ENCODE data around the gene RPA3.

Gene RPA3

DNA sequence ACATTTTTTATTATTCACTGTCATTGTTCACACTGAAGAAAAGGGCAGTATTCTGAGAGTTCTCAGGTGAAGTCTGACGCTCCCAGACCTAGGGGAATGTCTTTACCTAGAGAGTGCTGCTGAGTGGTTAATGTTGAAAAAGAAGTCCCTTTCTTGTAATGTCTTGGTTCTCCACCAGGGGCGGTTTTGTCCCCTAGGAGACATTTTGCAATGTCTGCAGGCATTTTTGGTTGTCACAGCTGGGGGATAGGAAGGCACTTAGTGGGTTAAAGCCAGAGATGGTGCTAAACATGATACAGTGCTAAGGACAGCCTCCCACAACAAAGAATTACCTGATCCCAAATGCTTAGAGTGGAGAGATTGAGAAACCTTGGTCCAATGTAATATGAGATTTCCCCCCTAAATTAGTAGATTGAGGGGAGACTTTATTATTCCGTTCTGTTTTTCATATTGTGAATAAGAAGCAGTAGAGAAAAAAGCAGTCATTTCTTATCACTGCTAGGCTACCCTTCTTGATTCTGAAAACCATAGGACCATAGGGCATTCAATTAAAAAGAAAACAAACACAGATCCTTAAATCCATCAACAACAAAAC is 64.7 kb downstream of the RPA3 start:
- peaks cover 19% of the 10 kb centered on the region for H3K4me1 ChIP-seq (ENCODE audit: insufficient read depth, low read length, severe bottlenecking)
- H4K20me1 ChIP-seq (ENCODE audit: insufficient read depth, low read length), result no peaks in the 10 kb centered on the region
- H3K4me3 ChIP-seq (ENCODE audit: low read depth, low read length, poor library complexity, severe bottlenecking), result no peak overlapping the region
- no peak overlapping the region for H2AFZ ChIP-seq (ENCODE audit: low read length)
- H3K4me2 ChIP-seq (ENCODE audit: low read length), result no peak overlapping the region
- H3K9me3 ChIP-seq (ENCODE audit: low read length), result no peaks in the 10 kb centered on the region
- H3K9me2 ChIP-seq (ENCODE audit: low read depth, low read length), result no peaks in the 10 kb centered on the region
- no peaks in the 10 kb centered on the region for H3K36me3 ChIP-seq (ENCODE audit: insufficient read depth, low read length)
- H3K79me2 ChIP-seq (ENCODE audit: insufficient read depth, low read length), result peaks cover 16% of the 10 kb centered on the region; the same call in 1 of the 2 replicates
- no peak overlapping the region for H3K9ac ChIP-seq (ENCODE audit: low read length)
- no peaks in the 10 kb centered on the region for H3F3A ChIP-seq (ENCODE audit: insufficient read depth, low read length)
- H3K27ac ChIP-seq (ENCODE audit: low read depth, low read length, poor library complexity, severe bottlenecking), result no peak overlapping the region
- H3K27me3 ChIP-seq (ENCODE audit: insufficient read depth, low read length), result no peaks in the 10 kb centered on the region
- no peak for TF ChIP-seq EZH2 (IDR thresholded peaks at IDR 0.05; ENCODE audit: borderline replicate concordance, low read length)
- TF ChIP-seq, protein P1, sequence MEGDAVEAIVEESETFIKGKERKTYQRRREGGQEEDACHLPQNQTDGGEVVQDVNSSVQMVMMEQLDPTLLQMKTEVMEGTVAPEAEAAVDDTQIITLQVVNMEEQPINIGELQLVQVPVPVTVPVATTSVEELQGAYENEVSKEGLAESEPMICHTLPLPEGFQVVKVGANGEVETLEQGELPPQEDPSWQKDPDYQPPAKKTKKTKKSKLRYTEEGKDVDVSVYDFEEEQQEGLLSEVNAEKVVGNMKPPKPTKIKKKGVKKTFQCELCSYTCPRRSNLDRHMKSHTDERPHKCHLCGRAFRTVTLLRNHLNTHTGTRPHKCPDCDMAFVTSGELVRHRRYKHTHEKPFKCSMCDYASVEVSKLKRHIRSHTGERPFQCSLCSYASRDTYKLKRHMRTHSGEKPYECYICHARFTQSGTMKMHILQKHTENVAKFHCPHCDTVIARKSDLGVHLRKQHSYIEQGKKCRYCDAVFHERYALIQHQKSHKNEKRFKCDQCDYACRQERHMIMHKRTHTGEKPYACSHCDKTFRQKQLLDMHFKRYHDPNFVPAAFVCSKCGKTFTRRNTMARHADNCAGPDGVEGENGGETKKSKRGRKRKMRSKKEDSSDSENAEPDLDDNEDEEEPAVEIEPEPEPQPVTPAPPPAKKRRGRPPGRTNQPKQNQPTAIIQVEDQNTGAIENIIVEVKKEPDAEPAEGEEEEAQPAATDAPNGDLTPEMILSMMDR (IDR thresholded peaks at IDR 0.05; ENCODE audit: low read length), result peak; percentile 77

DNA sequence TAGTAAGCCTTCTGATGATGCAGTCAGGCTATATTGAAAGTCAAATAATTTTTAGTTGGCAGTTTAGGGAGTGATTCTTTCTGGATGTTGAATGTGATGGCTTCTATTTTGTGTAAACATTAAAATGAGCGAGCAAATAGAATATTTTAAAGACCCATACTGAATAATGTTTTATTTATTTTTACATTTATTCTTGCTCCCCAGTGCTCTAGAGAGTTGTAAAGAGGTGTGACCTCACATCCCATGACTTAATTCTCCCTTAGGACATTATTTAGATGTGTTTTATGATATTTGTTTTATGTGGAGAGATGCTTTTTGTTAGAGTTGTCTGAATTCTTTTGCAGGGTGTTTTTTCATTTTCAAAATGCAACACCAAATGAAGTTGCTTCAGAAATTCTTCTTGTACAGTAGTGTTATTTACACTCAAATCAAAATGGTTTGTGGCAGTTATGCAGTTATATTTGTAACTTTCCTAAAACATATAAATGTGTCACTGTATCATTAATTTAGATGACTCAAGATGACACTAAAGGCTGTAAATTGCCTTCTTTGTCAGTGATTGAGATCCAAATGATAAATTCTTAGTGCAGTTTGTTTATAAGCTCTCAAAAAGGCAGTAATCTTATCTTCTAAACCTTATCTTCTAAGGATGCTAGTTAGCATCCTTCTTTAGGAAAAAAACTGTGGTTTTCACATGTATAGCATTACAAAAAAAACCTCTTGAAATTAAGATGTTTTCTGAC is 65.4 kb downstream of the RPA3 start:
- H3K9ac ChIP-seq (ENCODE audit: low read length), result no peak overlapping the region
- no peak overlapping the region for H2AFZ ChIP-seq (ENCODE audit: low read length)
- no peak overlapping the region for H3K27ac ChIP-seq (ENCODE audit: low read depth, low read length, poor library complexity, severe bottlenecking)
- H3F3A ChIP-seq (ENCODE audit: insufficient read depth, low read length), result no peaks in the 10 kb centered on the region
- no peak overlapping the region for H3K4me3 ChIP-seq (ENCODE audit: low read depth, low read length, poor library complexity, severe bottlenecking)
- peaks cover 21% of the 10 kb centered on the region for H3K4me1 ChIP-seq (ENCODE audit: insufficient read depth, low read length, severe bottlenecking)
- no peaks in the 10 kb centered on the region for H3K9me3 ChIP-seq (ENCODE audit: low read length)
- H3K79me2 ChIP-seq (ENCODE audit: insufficient read depth, low read length), result peaks cover 16% of the 10 kb centered on the region; the same call in 1 of the 2 replicates
- TF ChIP-seq EZH2 (IDR thresholded peaks at IDR 0.05; ENCODE audit: borderline replicate concordance, low read length), result no peak
- TF ChIP-seq, protein P1 (IDR thresholded peaks at IDR 0.05; ENCODE audit: low read length), result no peak
- H3K9me2 ChIP-seq (ENCODE audit: low read depth, low read length), result no peaks in the 10 kb centered on the region
- H3K36me3 ChIP-seq (ENCODE audit: insufficient read depth, low read length), result no peaks in the 10 kb centered on the region
- H3K4me2 ChIP-seq (ENCODE audit: low read length), result no peak overlapping the region
- H3K27me3 ChIP-seq (ENCODE audit: insufficient read depth, low read length), result no peaks in the 10 kb centered on the region
- H4K20me1 ChIP-seq (ENCODE audit: insufficient read depth, low read length), result no peaks in the 10 kb centered on the region

DNA sequence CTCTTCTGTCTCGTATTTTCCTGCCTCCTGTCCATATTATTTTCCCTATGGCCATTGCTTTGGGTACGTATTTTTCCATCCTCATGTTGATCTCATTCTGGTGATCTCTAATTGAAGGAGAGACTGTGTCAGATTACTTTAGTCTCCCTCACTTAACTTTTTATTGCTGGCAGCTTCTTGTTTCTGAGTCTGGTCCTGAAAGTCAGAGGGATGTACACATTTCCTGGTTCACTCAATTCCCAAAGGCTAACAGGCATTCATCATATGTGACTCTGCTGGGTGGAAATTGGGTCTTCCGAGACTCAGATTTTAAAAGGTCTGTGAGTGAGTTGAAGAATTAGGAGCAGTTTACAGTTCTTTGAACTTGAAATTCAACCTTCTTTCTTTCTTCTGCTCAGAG is 66.9 kb downstream of the RPA3 start:
- no peak overlapping the region for H3K4me2 ChIP-seq (ENCODE audit: low read length)
- H2AFZ ChIP-seq (ENCODE audit: low read length), result no peak overlapping the region
- no peaks in the 10 kb centered on the region for H3K27me3 ChIP-seq (ENCODE audit: insufficient read depth, low read length)
- TF ChIP-seq, protein P1 (IDR thresholded peaks at IDR 0.05; ENCODE audit: low read length), result no peak
- H4K20me1 ChIP-seq (ENCODE audit: insufficient read depth, low read length), result no peaks in the 10 kb centered on the region
- no peaks in the 10 kb centered on the region for H3K9me2 ChIP-seq (ENCODE audit: low read depth, low read length)
- no peak overlapping the region for H3K27ac ChIP-seq (ENCODE audit: low read depth, low read length, poor library complexity, severe bottlenecking)
- no peaks in the 10 kb centered on the region for H3F3A ChIP-seq (ENCODE audit: insufficient read depth, low read length)
- peaks cover 16% of the 10 kb centered on the region; the same call in 1 of the 2 replicates for H3K79me2 ChIP-seq (ENCODE audit: insufficient read depth, low read length)
- H3K9me3 ChIP-seq (ENCODE audit: low read length), result no peaks in the 10 kb centered on the region
- H3K36me3 ChIP-seq (ENCODE audit: insufficient read depth, low read length), result no peaks in the 10 kb centered on the region
- peaks cover 31% of the 10 kb centered on the region for H3K4me1 ChIP-seq (ENCODE audit: insufficient read depth, low read length, severe bottlenecking)
- H3K4me3 ChIP-seq (ENCODE audit: low read depth, low read length, poor library complexity, severe bottlenecking), result no peak overlapping the region
- H3K9ac ChIP-seq (ENCODE audit: low read length), result no peak overlapping the region

All from OCI-LY1 (cell line).